HepG2 (cell line): ENCODE data around the gene FAM118B. TPM values are rescaled to one million over a fixed set of nuclear protein-coding genes. Genes with fewer than 3 reads are reported as not detected.
A peak's percentile ranks its signal among the peaks of the same experiment; 100 is the strongest.

Experiments
- AFF4 ChIP-seq: sonication (generic); formaldehyde crosslinking; IDR thresholded peaks from 2 replicates; pipeline ENCODE4 v1.4.0; 2020; ENCODE audit warnings: missing genetic modification reagents
- AHDC1 ChIP-seq: sonication (generic); formaldehyde crosslinking; IDR thresholded peaks from 2 replicates; pipeline ENCODE4 v1.5.1; 2020; ENCODE audit warnings: mild to moderate bottlenecking, missing genetic modification reagents, borderline replicate concordance
- ARNTL ChIP-seq: sonication (generic); formaldehyde crosslinking; IDR thresholded peaks from 2 replicates; pipeline ENCODE4 v1.4.0; 2020; ENCODE audit warnings: mild to moderate bottlenecking, missing genetic modification reagents
- HES4 ChIP-seq: sonication (generic); formaldehyde crosslinking; IDR thresholded peaks from 2 replicates; pipeline ENCODE4 v1.9.0; 2021; ENCODE audit warnings: mild to moderate bottlenecking, missing genetic modification reagents, borderline replicate concordance
- KMT2B ChIP-seq: IDR thresholded peaks from 2 replicates; pipeline ENCODE4 v1.6.1; 2016; ENCODE audit warnings: missing genetic modification reagents, missing compliant biosample characterization
- PHF8 ChIP-seq: sonication (generic); formaldehyde crosslinking; IDR thresholded peaks from 2 replicates; pipeline ENCODE4 v1.5.0; 2020; ENCODE audit warnings: missing genetic modification reagents
- POLR2A ChIP-seq, 2 experiments: IDR thresholded peaks; 2 replicates each; pipeline ENCODE4 v1.6.1; 2011; ENCODE audit warnings: low read depth in 2 of 2, low read length in 2 of 2, mild to moderate bottlenecking in 1 of 2, moderate library complexity in 1 of 2; ENCODE audit not compliant: insufficient read depth in 1 of 2
- STAT5B ChIP-seq: sonication (generic); formaldehyde crosslinking; IDR thresholded peaks from 2 replicates; pipeline ENCODE4 v1.4.0; 2020; ENCODE audit warnings: missing genetic modification reagents
- ZBTB33 ChIP-seq: sonication (generic); formaldehyde crosslinking; IDR thresholded peaks from 2 replicates; pipeline ENCODE4 v1.4.0; 2020; ENCODE audit warnings: missing genetic modification reagents
- ZKSCAN5 ChIP-seq: sonication (generic); formaldehyde crosslinking; IDR thresholded peaks from 2 replicates; pipeline ENCODE4 v1.5.1; 2020; ENCODE audit warnings: mild to moderate bottlenecking, missing genetic modification reagents
- ZNF136 ChIP-seq: sonication (generic); formaldehyde crosslinking; IDR thresholded peaks from 2 replicates; pipeline ENCODE4 v1.8.1; 2022; ENCODE audit warnings: low read depth, mild to moderate bottlenecking, moderate library complexity, missing genetic modification reagents
- ZNF34 ChIP-seq: sonication (generic); formaldehyde crosslinking; IDR thresholded peaks from 2 replicates; pipeline ENCODE4 v1.4.0; 2020; ENCODE audit warnings: mild to moderate bottlenecking, missing genetic modification reagents, borderline replicate concordance
- ZNF484 ChIP-seq: sonication (generic); formaldehyde crosslinking; IDR thresholded peaks from 2 replicates; pipeline ENCODE4 v1.5.1; 2020; ENCODE audit warnings: mild to moderate bottlenecking, low read depth, missing genetic modification reagents, borderline replicate concordance
- ZNF577 ChIP-seq: sonication (generic); formaldehyde crosslinking; IDR thresholded peaks from 2 replicates; pipeline ENCODE4 v1.4.0; 2020; ENCODE audit warnings: mild to moderate bottlenecking, low read depth, missing genetic modification reagents, borderline replicate concordance
- ZNF737 ChIP-seq: sonication (generic); formaldehyde crosslinking; IDR thresholded peaks from 2 replicates; pipeline ENCODE4 v1.5.0; 2020; ENCODE audit warnings: missing genetic modification reagents, mild to moderate bottlenecking, borderline replicate concordance
- ZNF850 ChIP-seq: sonication (generic); formaldehyde crosslinking; conservative IDR thresholded peaks from 2 replicates; pipeline ENCODE4 v1.9.0; 2021; ENCODE audit warnings: mild to moderate bottlenecking, missing genetic modification reagents
- ZSCAN30 ChIP-seq: sonication (generic); formaldehyde crosslinking; IDR thresholded peaks from 2 replicates; pipeline ENCODE4 v1.5.0; 2020; ENCODE audit warnings: mild to moderate bottlenecking, missing genetic modification reagents
- ZSCAN31 ChIP-seq: sonication (generic); formaldehyde crosslinking; IDR thresholded peaks from 2 replicates; pipeline ENCODE4 v1.5.0; 2020; ENCODE audit warnings: low read depth, mild to moderate bottlenecking, missing genetic modification reagents
- polyA plus RNA-seq, 8 experiments: library from polyadenylated mRNA; depleted of rRNA in 3 of 8; stranded (reverse) in 7 of 8; unstranded in 1 of 8; fragments of >200 nt; fragmentation: Illumina TruSeq in 4 of 8; extraction: Trizol in 4 of 8; gene quantifications; 2 replicates each; pipeline versions ENCODE4 v1.2.1 to v1.2.3, GENCODE V29; 2011 to 2016; ENCODE audit warnings: low read depth in 4 of 8, missing spikeins in 1 of 8, mixed read lengths in 1 of 8; ENCODE audit not compliant: insufficient read depth in 1 of 8
- total RNA-seq, 5 experiments: library from RNA; depleted of rRNA; stranded (reverse); fragments of >200 nt; fragmentation: Illumina TruSeq; extraction: Trizol; gene quantifications; 2 replicates each; pipeline ENCODE4 v1.2.3, GENCODE V29; 2016; ENCODE audit warnings: low read depth in 1 of 5

FAM118B gene
- total and polyA plus RNA-seq, 2 of the 13 experiments (the other 11 are each of a cell fraction or from before 2014, with no cell fraction given), result 10.2 to 25.7 TPM

GRCh38 chr11:126186708-126187529 lies 24.7 kb upstream of the FAM118B start (continued):
- TF ChIP-seq AHDC1 (CRISPR knock-in tag) (peak; percentile 38; the same call in 1 of the 2 replicates), ZNF484 (CRISPR knock-in tag) (no peak), ZNF737 (no peak), ZSCAN31 (CRISPR knock-in tag) (no peak), ARNTL (CRISPR knock-in tag) (no peak), AFF4 (CRISPR knock-in tag) (no peak), PHF8 (CRISPR knock-in tag) (no peak), ZNF34 (CRISPR knock-in tag) (no peak), POLR2A (IDR thresholded peaks at IDR 0.05; ENCODE audit: insufficient read depth in 1 of 2, low read depth in 2 of 2, low read length in 2 of 2) (peak in 1 of 2 experiments; percentile 59; a peak in 2 of 4 replicates), KMT2B (0 out of 2 replicates have a peak, but pooled peaks have one; percentile 34), ZNF850 (no peak), ZNF136 (peak; percentile 50; the same call in 1 of the 2 replicates), ZKSCAN5 (CRISPR knock-in tag) (peak; percentile 36; the same call in 1 of the 2 replicates), ZNF577 (CRISPR knock-in tag) (no peak), STAT5B (CRISPR knock-in tag) (no peak; the same call in 1 of the 2 replicates), ZBTB33 (CRISPR knock-in tag) (no peak), ZSCAN30 (CRISPR knock-in tag) (no peak), HES4 (CRISPR knock-in tag) (no peak)
